NCI-H510A (cell line): Measurements from ENCODE around the gene CYP21A2.
"Not testable (repeated sequence)": the region's sequence is repeated elsewhere in the genome, so short reads cannot be mapped to it uniquely, and the experiment has no call there.

Experiments used
- DNase-seq: peaks from one replicate; lab custom pipeline; 2025; lab: John Stamatoyannopoulos, UW

The CYP21A2 gene

GRCh38 chr6:32055756-32056155 lies 17.5 kb downstream of the CYP21A2 start:
- DNase-seq: not testable (repeated sequence)

GRCh38 chr6:32056254-32056653 lies 18.0 kb downstream of the CYP21A2 start:
- no peak for DNase-seq

- DNase-seq: no peak
Observed at GRCh38 chr6:32057966-32058365, 19.8 kb downstream of the CYP21A2 start.

- DNase-seq: no peak
Observed at GRCh38 chr6:32058511-32058963, 20.3 kb downstream of the CYP21A2 start.

- no peak for DNase-seq
Observed at GRCh38 chr6:32060966-32061655, 22.9 kb downstream of the CYP21A2 start.

GRCh38 chr6:32064706-32065105 lies 26.5 kb downstream of the CYP21A2 start:
- DNase-seq: no peak

GRCh38 chr6:32067521-32067920 lies 29.3 kb downstream of the CYP21A2 start:
- not testable (repeated sequence) for DNase-seq

- DNase-seq: not testable (repeated sequence)
Observed at GRCh38 chr6:32068315-32068714, 30.1 kb downstream of the CYP21A2 start.

GRCh38 chr6:32068867-32069266 lies 30.7 kb downstream of the CYP21A2 start:
- DNase-seq: no peak

- no peak for DNase-seq
Observed at GRCh38 chr6:32069460-32069859, 31.2 kb downstream of the CYP21A2 start.

- no peak for DNase-seq
Observed at GRCh38 chr6:32069878-32070515, 31.8 kb downstream of the CYP21A2 start.

GRCh38 chr6:32070814-32071543 lies 32.8 kb downstream of the CYP21A2 start:
- no peak for DNase-seq

- DNase-seq: no peak
Observed at GRCh38 chr6:32073101-32073500, 34.9 kb downstream of the CYP21A2 start.

GRCh38 chr6:32073613-32074012 lies 35.4 kb downstream of the CYP21A2 start:
- DNase-seq: no peak

- no peak for DNase-seq
Observed at GRCh38 chr6:32074996-32075532, 36.8 kb downstream of the CYP21A2 start.

GRCh38 chr6:32075781-32076180 lies 37.6 kb downstream of the CYP21A2 start:
- no peak for DNase-seq

- no peak for DNase-seq
Observed at GRCh38 chr6:32076321-32076809, 38.1 kb downstream of the CYP21A2 start.

- DNase-seq: no peak
Observed at GRCh38 chr6:32079566-32080290, 41.5 kb downstream of the CYP21A2 start.

- no peak for DNase-seq
Observed at GRCh38 chr6:32081168-32081990, 43.2 kb downstream of the CYP21A2 start.

GRCh38 chr6:32082478-32082877 lies 44.3 kb downstream of the CYP21A2 start:
- DNase-seq: no peak

GRCh38 chr6:32082935-32083334 lies 44.7 kb downstream of the CYP21A2 start:
- no peak for DNase-seq
